ENCODE data around the gene PCDHA1. TPM values are rescaled to one million over a fixed set of nuclear protein-coding genes. Genes with fewer than 3 reads are reported as not detected.
"Not testable (repeated sequence)": the region's sequence is repeated elsewhere in the genome, so short reads cannot be mapped to it uniquely, and the experiment has no call there.

Gene PCDHA1
- total and polyA plus RNA-seq, 2 donors (not counting 3 experiments of a cell fraction or from before 2014, with no cell fraction given) = 0.04 TPM; not detected in 1

GRCh38 chr5:140842798-140843733 lies 57.1 kb downstream of the PCDHA1 start:
- BruUV-seq (replicated peaks) = no TSS peak
- H3K9ac ChIP-seq (replicated peaks; ENCODE audit: extremely low read depth, insufficient read depth, low read length) = no peak overlapping the region
- H3K4me3 ChIP-seq (replicated peaks in 1 of 3; ENCODE audit: insufficient read depth in 1 of 3, low read depth in 1 of 3, low read length in 3 of 3) = no peak overlapping the region
- dilution Hi-C loops (cut with MboI; ENCODE audit: extremely low pct_ligation_motif_present, low sequenced_read_pairs) (no loop called here), intact Hi-C loops (cut with micrococcal nuclease) (no loop called here)
- FAIRE-seq = no peak
- no peaks in the 10 kb centered on the region for H3K4me1 ChIP-seq (ENCODE audit: control insufficient read depth, extremely low read depth, insufficient read depth, low read length)
- H3K27me3 ChIP-seq (ENCODE audit: control insufficient read depth in 2 of 2, insufficient read depth in 2 of 2, low read length in 2 of 2) = no peaks in the 10 kb centered on the region
- DNase-seq (ENCODE audit: low read depth, low spot score) = no peak
- H3K27ac ChIP-seq (ENCODE audit: insufficient read depth, low read depth, low read length) = no peak overlapping the region
- H3K36me3 ChIP-seq (ENCODE audit: control insufficient read depth in 2 of 2, extremely low read depth in 1 of 2, insufficient read depth in 2 of 2, low read length in 2 of 2) = no peaks in the 10 kb centered on the region
- H2AFZ ChIP-seq (ENCODE audit: low read depth, low read length) = no peak overlapping the region
- TF ChIP-seq CTCF (IDR thresholded peaks at IDR 0.05; ENCODE audit: extremely low read depth in 1 of 2, insufficient read depth in 1 of 2, low read depth in 1 of 2, low read length in 2 of 2) (no peak), POLR2AphosphoS5 (IDR thresholded peaks at IDR 0.05; ENCODE audit: insufficient read depth, low read depth, low read length) (no peak), POLR2A (IDR thresholded peaks at IDR 0.05; ENCODE audit: low read depth, low read length) (no peak), GATA2 (IDR thresholded peaks at IDR 0.05; ENCODE audit: insufficient read depth, insufficient read length, low read depth, low read length) (no peak), FOS (IDR thresholded peaks at IDR 0.05; ENCODE audit: borderline replicate concordance, insufficient read depth, low read length) (no peak), EZH2 (IDR thresholded peaks at IDR 0.05; ENCODE audit: borderline replicate concordance, low read depth, low read length, severe bottlenecking) (no peak), MYC (IDR thresholded peaks at IDR 0.05; ENCODE audit: low read depth, low read length) (no peak), JUN (IDR thresholded peaks at IDR 0.05; ENCODE audit: borderline replicate concordance, insufficient read depth, insufficient read length, low read depth) (no peak)
- TF ChIP-seq, protein P1, sequence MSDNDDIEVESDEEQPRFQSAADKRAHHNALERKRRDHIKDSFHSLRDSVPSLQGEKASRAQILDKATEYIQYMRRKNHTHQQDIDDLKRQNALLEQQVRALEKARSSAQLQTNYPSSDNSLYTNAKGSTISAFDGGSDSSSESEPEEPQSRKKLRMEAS (IDR thresholded peaks at IDR 0.05; ENCODE audit: insufficient read depth, insufficient read length) = no peak
- ChIA-PET CTCF (no interaction called here), POLR2A (no interaction called here)
- no peaks in the 10 kb centered on the region for H3K79me2 ChIP-seq (ENCODE audit: control insufficient read depth, insufficient read depth, low read length)
- H3K9me1 ChIP-seq (replicated peaks; ENCODE audit: control insufficient read depth, extremely low read depth, insufficient read depth, low read length) = no peaks in the 10 kb centered on the region
- no peaks in the 10 kb centered on the region for H4K20me1 ChIP-seq (replicated peaks; ENCODE audit: control insufficient read depth, extremely low read depth, insufficient read depth, low read length)
- H3K9me3 ChIP-seq (replicated peaks; ENCODE audit: control insufficient read depth, insufficient read depth, low read length) = no peaks in the 10 kb centered on the region
- H3K4me2 ChIP-seq (ENCODE audit: insufficient read depth, low read length) = no peak overlapping the region

DNA sequence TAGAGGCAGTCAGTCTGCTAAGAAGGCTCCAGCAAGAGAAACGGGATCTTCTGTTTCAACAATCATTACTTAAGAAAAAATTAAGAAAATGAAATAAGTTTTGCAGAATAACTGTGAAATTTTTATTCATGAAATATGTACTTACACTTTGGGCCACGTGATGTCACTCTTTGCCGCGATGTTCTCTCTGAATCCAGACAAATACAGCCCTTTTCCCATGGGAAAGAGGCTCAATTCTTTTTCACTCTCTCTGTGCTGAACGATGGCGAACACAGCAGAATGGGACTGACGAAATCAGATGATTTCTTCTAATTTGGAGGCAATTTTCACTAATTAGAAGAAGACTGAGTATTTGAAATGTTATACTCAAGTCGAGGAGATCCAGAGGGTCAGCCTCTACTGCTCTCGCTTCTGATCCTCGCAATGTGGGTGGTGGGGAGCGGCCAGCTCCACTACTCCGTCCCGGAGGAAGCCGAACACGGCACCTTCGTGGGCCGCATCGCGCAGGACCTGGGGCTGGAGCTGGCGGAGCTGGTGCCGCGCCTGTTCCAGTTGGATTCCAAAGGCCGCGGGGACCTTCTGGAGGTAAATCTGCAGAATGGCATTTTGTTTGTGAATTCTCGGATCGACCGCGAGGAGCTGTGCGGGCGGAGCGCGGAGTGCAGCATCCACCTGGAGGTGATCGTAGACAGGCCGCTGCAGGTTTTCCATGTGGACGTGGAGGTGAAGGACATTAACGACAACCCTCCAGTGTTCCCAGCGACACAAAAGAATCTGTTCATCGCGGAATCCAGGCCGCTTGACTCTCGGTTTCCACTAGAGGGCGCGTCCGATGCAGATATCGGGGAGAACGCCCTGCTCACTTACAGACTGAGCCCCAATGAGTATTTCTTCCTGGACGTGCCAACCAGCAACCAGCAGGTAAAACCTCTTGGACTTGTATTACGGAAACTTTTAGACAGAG lies 62.5 kb downstream of the PCDHA1 start, which contains the start of gene PCDHA9:
TSS of gene PCDHA9 (plus strand) at position 244 of the 964 bp plus-strand sequence. CDS start at position 358, 114 bp downstream.
- DNase-seq (ENCODE audit: low read depth, low spot score); H3K4me3 ChIP-seq (replicated peaks in 1 of 3; ENCODE audit: insufficient read depth in 1 of 3, low read depth in 1 of 3, low read length in 3 of 3); CTCF ChIA-PET; BruUV-seq (replicated peaks); H3K27me3 ChIP-seq (ENCODE audit: control insufficient read depth in 2 of 2, insufficient read depth in 2 of 2, low read length in 2 of 2); H3K36me3 ChIP-seq (ENCODE audit: control insufficient read depth in 2 of 2, extremely low read depth in 1 of 2, insufficient read depth in 2 of 2, low read length in 2 of 2); H3K27ac ChIP-seq (ENCODE audit: insufficient read depth, low read depth, low read length); H3K4me2 ChIP-seq (ENCODE audit: insufficient read depth, low read length); H3K9me1 ChIP-seq (replicated peaks; ENCODE audit: control insufficient read depth, extremely low read depth, insufficient read depth, low read length); H3K9ac ChIP-seq (replicated peaks; ENCODE audit: extremely low read depth, insufficient read depth, low read length); H4K20me1 ChIP-seq (replicated peaks; ENCODE audit: control insufficient read depth, extremely low read depth, insufficient read depth, low read length); dilution Hi-C loops (cut with MboI; ENCODE audit: extremely low pct_ligation_motif_present, low sequenced_read_pairs); H3K79me2 ChIP-seq (ENCODE audit: control insufficient read depth, insufficient read depth, low read length); H3K4me1 ChIP-seq (ENCODE audit: control insufficient read depth, extremely low read depth, insufficient read depth, low read length); H3K9me3 ChIP-seq (replicated peaks; ENCODE audit: control insufficient read depth, insufficient read depth, low read length); POLR2A ChIA-PET; H2AFZ ChIP-seq (ENCODE audit: low read depth, low read length): not testable (repeated sequence)
- intact Hi-C loops (cut with micrococcal nuclease) = loop anchor here (1.0 kb wide), 1 partner anchor 193 kb away; no protein-coding TSS in a partner anchor
- peak; percentile 56 for FAIRE-seq
